NCI-H2196 treated with DMSO at 0.1 percent for 48 hours (cell line): Measurements from ENCODE around the gene CBY1.
A peak's percentile ranks its signal among the peaks of the same experiment; 100 is the strongest.

Experiments used
- DNase-seq: peaks from one replicate; lab custom pipeline; 2025; ENCODE audit not compliant: unreplicated experiment; lab: John Stamatoyannopoulos, UW

CBY1 gene

GRCh38 chr22:38649841-38650522 lies 6.5 kb upstream of the CBY1 start:
- peak; percentile 8 for DNase-seq

- no peak for DNase-seq
Measured at GRCh38 chr22:38652859-38653258, 3.6 kb upstream of the CBY1 start.

DNA sequence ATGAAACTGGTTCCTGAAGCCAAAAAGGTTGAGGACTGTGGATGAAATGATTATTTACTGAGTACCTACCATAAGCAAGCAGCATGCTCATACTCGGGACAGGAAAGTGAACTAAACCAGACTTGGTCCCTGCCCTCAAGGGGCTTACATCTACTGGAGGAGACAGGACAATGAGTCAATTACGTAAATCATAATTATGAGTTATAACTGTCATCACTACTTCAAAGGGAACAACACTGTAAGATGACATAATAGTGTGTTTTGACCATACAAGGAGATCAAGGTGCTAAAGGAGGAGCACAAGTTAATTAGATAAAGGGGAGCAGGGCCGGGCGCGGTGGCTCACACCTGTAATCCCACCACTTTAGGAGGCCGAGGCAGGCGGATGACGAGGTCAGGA lies 2.7 kb upstream of the CBY1 start:
- DNase-seq = no peak

DNA sequence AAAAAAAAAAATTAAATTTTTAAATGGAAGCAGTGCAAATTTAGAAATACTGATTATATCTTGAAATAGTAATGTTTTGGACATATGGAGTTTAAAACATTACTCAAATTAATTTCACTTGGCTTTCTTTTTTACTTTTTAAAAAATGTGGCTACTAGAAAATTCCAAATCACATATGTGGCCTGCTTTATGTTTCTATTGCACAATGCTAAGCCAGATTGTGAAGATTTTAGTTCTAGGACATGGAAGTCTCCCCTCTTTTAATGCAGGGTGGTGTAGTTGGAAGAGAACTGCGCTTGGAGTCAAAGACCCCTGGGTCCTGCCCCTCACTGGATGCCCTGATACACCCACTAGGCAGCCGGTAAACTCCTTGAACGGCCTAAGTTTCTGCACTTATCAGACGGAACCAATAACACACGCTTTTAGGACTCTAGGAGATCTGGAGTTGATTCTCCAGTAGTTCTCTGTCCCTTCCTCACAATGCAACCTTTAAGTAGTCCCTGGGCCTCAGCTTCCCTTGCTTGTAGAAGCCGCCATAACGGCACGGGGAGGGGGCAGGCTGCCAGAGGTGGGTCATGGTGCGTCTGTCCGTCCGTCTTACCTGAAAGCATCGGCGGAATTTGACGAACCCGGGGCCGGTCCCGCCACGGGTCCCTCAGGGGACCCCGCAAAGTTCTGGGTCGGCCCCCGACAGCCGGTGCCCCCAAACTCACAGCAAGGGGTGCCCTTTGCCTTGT lies 751 bp upstream of the CBY1 start:
- no peak for DNase-seq

DNA sequence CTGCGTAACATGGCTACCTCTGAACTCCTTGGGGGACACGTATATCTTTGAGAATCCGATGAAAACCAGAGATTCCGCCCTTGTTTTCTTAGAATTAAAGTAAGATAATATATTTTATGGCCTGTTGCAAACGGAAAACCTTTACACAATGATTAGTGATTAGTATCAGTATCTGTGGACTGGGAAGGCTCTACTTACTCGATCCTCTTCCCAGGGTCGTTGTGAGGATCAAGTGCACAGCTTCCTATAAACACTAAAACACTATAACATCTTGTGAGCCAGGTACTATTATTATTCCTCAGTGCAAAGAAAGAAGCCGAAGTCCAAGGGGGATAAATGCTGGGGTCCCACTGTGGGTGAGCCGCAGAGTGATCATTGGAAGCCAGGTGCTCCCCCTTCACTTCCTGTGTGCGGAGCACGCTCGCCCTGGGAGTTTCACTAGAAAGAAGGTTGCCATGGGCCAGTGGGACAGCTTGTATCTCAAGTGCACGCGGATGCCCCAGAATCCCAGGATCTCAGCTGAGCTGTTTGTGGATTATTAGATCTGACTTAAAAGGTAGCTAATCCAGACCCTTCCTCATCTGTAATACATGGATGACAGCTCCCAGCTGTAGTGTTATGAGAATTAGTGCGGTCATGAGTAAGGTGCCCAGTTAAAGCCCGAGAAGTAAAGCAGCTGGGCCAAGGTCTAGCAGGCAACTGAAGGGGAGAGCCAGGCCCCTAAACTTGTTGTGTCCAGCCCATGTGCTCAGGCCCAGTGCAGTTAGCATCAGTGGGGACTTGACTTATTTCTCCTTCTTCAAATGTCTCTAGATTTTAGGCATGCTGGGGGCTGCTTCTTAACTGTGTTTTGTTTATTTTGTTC lies 839 bp downstream of the CBY1 start:
- no peak for DNase-seq

- no peak for DNase-seq
Measured at GRCh38 chr22:38674888-38675287, 18.4 kb downstream of the CBY1 start.

- DNase-seq = no peak
Measured at GRCh38 chr22:38675833-38676232, 19.4 kb downstream of the CBY1 start.

- DNase-seq = peak; percentile 66
Measured at GRCh38 chr22:38681582-38682335, 25.3 kb downstream of the CBY1 start, which contains the start of gene TOMM22. TOMM22 (plus strand) TSS chr22:38681957; CDS start chr22:38681979, 22 bp downstream.

GRCh38 chr22:38684895-38685294 lies 28.5 kb downstream of the CBY1 start:
- DNase-seq = no peak

DNA sequence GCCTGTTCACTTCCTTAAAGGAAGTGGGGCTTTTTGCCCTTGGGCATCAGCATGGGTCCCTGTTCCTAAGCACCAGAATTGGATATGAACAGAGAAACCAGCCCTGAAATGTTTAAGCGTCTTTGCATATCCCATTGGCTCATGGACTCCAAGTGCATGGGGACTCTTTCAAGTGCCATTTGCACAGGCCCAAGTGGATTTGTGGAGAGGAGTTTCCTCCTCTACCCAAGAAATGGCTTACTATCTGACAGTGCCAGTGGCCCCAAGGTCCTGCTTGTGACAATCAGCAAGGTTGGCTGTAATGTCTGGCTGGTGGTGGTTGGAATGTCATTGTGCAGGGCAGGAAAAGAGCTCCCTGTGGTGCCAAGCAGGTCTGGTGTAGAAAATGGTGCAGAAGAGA lies 29.3 kb downstream of the CBY1 start:
- DNase-seq = no peak

DNA sequence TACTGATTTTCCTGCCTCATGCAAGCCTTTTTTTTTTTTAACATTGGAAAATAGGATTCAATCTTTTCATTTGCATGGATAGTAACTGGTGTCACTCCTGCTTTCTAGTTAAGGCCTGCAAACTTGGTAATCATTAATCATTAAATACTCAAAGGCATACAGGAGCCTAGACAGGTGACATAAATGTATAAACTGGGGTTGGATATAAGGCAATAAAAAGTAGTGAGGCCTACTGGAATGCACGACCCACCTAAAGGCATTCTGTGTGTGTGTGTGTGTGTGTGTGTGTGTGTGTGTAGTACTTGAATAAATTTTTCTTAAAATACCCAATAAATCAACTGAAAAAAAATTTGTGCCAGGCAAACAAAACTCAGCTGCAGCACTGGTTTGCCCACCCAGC lies 33.2 kb downstream of the CBY1 start:
- no peak for DNase-seq

- no peak for DNase-seq
Measured at GRCh38 chr22:38694049-38694448, 37.6 kb downstream of the CBY1 start.

GRCh38 chr22:38694940-38695339 lies 38.5 kb downstream of the CBY1 start:
- no peak for DNase-seq

- no peak for DNase-seq
Measured at GRCh38 chr22:38696606-38697424, 40.4 kb downstream of the CBY1 start.

GRCh38 chr22:38697425-38698089 lies 41.1 kb downstream of the CBY1 start:
- DNase-seq = no peak

DNA sequence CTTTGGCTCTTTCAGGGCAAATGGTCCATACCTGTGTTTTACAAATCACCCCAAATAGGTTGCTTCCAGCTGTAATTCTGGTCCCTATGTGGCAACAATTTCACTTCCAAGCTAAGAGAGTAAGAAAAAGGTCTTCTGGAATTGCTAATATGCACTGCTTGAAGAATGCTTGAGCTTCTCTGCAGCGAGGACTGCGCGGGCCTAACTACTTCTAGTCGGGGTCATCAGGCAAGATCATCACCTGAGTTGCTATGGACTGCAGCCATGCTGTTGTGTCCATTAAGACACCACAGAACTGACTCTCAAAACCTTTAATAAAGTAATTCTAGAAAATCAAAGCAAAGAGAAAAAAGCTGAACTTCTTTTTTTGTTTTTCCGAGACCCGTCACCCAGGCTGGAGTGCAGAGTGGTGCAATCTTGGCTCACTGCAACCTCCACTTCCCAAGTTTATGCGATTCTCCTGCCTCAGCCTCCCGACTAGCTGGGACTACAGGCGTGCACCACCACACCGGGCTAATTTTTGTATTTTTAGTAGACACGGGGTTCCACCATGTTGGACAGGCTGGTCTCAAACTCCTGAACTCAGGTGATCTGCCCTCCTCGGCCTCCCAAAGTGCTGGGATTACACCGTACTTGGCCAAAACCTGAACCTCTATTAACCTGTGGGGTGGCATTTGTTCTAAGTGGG lies 42.1 kb downstream of the CBY1 start:
- no peak for DNase-seq

DNA sequence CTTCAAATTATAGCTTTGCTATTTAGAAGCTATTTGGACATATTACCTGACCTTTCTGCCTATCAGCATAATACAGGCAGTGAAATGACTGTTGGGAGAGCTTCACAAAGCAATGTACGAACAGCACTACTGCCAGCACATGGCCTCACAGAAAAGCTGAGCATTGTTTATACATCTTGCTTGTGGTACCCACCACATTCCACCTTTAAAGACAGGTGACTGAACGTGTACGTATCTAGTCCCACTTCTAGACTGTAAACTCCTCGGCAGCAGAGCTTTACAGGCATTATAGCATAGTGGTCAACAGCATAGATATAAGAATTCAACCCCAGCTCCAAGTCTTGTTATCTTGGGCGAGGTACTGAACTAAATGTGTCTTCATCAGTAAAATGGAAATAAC lies 42.7 kb downstream of the CBY1 start:
- DNase-seq = no peak

- no peak for DNase-seq
Measured at GRCh38 chr22:38699784-38700183, 43.3 kb downstream of the CBY1 start.

DNA sequence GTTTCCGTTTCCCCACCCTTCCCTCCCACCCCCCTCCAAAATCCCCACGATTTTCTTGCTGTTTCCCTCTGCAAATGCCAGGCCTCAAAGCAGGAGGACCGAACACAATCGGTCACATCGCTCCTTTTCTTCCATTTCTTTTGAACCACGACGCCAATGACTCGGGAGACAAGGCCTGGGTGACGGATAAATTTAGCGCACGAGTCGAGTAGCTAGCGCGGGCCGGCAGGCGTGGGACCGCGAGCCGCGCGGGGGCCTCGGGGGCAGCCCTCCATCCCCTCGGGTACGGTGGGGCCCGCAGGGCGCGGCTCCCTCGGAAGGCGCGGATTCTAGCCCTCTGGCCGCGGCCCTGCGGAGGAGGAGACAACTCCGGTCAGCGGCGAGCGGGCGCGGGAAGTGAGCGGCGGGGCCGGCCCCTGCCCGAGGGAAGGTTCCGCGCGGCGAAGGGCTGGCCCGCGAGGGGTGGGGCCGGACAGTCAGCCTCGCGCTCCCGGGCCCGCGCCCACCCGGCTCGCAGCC lies 43.9 kb downstream of the CBY1 start:
- DNase-seq = no peak
